A673 (cell line): ENCODE measurements around the gene IL19. TPM values are rescaled to one million over a fixed set of nuclear protein-coding genes. Genes with fewer than 3 reads are reported as not detected.

Source experiments
- BruUV-seq: library from RNA; stranded (reverse); fragments of 400-500 nt; replicated peaks from 2 replicates; lab custom pipeline; 2021; lab: Mats Ljungman, UMichigan
- CTCF ChIA-PET: fragments of 300-600 bp; sonication (Branson Sonifier 250); formaldehyde crosslinking; loops from one replicate; lab custom pipeline; 2022; ENCODE audit warnings: antibody characterized with exemption; lab: Charles Lee
- POLR2A ChIA-PET: fragments of 300-600 bp; sonication (Branson Sonifier 250); formaldehyde crosslinking; loops from one replicate; lab custom pipeline; 2022; ENCODE audit warnings: antibody characterized with exemption; ENCODE audit not compliant: low non-redundant PET; lab: Charles Lee
- DNase-seq: peaks from one replicate; pipeline ENCODE4 v3.0.0-alpha.2; 2015; ENCODE audit warnings: low spot score
- H3K27ac ChIP-seq: fragments of 200-600 bp; sonication (generic); 2 replicates; pipeline ENCODE4 v1.5.1; 2016; ENCODE audit warnings: mixed run types, low read depth, mild to moderate bottlenecking, mixed read lengths, antibody characterized with exemption, low read length; ENCODE audit not compliant: poor library complexity, severe bottlenecking
- H3K27me3 ChIP-seq: fragments of 200-600 bp; sonication (generic); replicated peaks from 2 replicates; pipeline ENCODE4 v1.6.1; 2017; ENCODE audit warnings: mixed run types, low read depth, mild to moderate bottlenecking, mixed read lengths, antibody characterized with exemption, low read length; ENCODE audit not compliant: insufficient read depth, poor library complexity
- H3K36me3 ChIP-seq: fragments of 200-600 bp; sonication (generic); 2 replicates; pipeline ENCODE4 v1.6.1; 2016; ENCODE audit warnings: mixed run types, mild to moderate bottlenecking, mixed read lengths, antibody characterized with exemption, low read length; ENCODE audit not compliant: insufficient read depth, poor library complexity, severe bottlenecking
- H3K4me1 ChIP-seq: fragments of 200-600 bp; sonication (generic); 2 replicates; pipeline ENCODE4 v1.6.1; 2017; ENCODE audit warnings: mixed run types, mild to moderate bottlenecking, mixed read lengths, antibody characterized with exemption, low read length; ENCODE audit not compliant: insufficient read depth, poor library complexity, severe bottlenecking
- H3K4me3 ChIP-seq: fragments of 200-600 bp; sonication (generic); 2 replicates; pipeline ENCODE4 v1.5.1; 2016; ENCODE audit warnings: low read depth, mixed run types, mild to moderate bottlenecking, mixed read lengths, low read length; ENCODE audit not compliant: poor library complexity, severe bottlenecking
- H3K9me3 ChIP-seq: fragments of 200-600 bp; sonication (generic); 2 replicates; pipeline ENCODE4 v1.6.1; 2016; ENCODE audit warnings: mixed run types, low read depth, mild to moderate bottlenecking, mixed read lengths, antibody characterized with exemption, low read length; ENCODE audit not compliant: poor library complexity, severe bottlenecking
- EZH2 ChIP-seq: fragments of 200-600 bp; sonication (generic); IDR thresholded peaks from 2 replicates; pipeline ENCODE4 v1.6.1; 2017; ENCODE audit warnings: borderline replicate concordance, low read depth, mild to moderate bottlenecking, mixed read lengths, antibody characterized with exemption, low read length; ENCODE audit not compliant: poor library complexity, severe bottlenecking
- intact Hi-C: fragments of 100-400 bp; cut with micrococcal nuclease; formaldehyde crosslinking; loops from one replicate; pipeline ENCODE4 v1.10.0; 2022; ENCODE audit not compliant: unreplicated experiment
- total RNA-seq: library from RNA; stranded (reverse); gene quantifications from 2 replicates; pipeline ENCODE4 v1.2.3, GENCODE V29; 2021
- TF ChIP-seq, protein P1 (sequence below): fragments of 300-800, 200-600 bp; sonication (generic); conservative IDR thresholded peaks from 2 replicates; pipeline ENCODE4 v1.5.1; 2017; ENCODE audit warnings: low read depth, mild to moderate bottlenecking, antibody characterized with exemption, low read length, moderate library complexity, mixed read lengths

Gene IL19
- total RNA-seq, 1 experiment from 2014 or later = not detected

DNA sequence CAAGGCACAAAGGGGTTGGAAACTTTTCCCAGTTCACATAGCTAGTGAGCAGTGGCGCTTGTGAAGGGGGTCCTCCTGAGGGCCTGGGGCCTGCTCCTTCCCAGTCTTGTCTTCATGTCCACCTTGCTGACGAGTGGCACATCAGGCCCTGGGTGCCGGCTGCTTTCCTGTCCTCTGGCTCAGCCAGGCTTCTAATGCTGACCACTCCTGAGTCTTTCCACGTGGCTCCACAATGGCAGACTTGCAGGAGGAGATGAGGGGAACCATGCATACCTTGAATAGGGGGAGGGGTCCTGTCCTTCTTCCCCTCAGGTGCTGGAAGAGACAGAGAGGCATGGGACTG, 47.1 kb upstream of the IL19 start:
- BruUV-seq = no TSS peak
- ChIA-PET POLR2A (no interaction called here), CTCF (interaction anchor here (0.6 kb wide), 1 partner anchor 57 kb away, joined by 16 read pairs; no protein-coding TSS in a partner anchor)
- no peak for DNase-seq
- TF ChIP-seq, protein P1, sequence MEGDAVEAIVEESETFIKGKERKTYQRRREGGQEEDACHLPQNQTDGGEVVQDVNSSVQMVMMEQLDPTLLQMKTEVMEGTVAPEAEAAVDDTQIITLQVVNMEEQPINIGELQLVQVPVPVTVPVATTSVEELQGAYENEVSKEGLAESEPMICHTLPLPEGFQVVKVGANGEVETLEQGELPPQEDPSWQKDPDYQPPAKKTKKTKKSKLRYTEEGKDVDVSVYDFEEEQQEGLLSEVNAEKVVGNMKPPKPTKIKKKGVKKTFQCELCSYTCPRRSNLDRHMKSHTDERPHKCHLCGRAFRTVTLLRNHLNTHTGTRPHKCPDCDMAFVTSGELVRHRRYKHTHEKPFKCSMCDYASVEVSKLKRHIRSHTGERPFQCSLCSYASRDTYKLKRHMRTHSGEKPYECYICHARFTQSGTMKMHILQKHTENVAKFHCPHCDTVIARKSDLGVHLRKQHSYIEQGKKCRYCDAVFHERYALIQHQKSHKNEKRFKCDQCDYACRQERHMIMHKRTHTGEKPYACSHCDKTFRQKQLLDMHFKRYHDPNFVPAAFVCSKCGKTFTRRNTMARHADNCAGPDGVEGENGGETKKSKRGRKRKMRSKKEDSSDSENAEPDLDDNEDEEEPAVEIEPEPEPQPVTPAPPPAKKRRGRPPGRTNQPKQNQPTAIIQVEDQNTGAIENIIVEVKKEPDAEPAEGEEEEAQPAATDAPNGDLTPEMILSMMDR = no peak
- no peak for TF ChIP-seq EZH2
- no peaks in the 10 kb centered on the region for H3K4me1 ChIP-seq
- no peak overlapping the region for H3K4me3 ChIP-seq
- H3K27me3 ChIP-seq = no peaks in the 10 kb centered on the region
- no peaks in the 10 kb centered on the region for H3K9me3 ChIP-seq
- no peak overlapping the region for H3K27ac ChIP-seq
- intact Hi-C loops = no loop called here
- H3K36me3 ChIP-seq = no peaks in the 10 kb centered on the region

DNA sequence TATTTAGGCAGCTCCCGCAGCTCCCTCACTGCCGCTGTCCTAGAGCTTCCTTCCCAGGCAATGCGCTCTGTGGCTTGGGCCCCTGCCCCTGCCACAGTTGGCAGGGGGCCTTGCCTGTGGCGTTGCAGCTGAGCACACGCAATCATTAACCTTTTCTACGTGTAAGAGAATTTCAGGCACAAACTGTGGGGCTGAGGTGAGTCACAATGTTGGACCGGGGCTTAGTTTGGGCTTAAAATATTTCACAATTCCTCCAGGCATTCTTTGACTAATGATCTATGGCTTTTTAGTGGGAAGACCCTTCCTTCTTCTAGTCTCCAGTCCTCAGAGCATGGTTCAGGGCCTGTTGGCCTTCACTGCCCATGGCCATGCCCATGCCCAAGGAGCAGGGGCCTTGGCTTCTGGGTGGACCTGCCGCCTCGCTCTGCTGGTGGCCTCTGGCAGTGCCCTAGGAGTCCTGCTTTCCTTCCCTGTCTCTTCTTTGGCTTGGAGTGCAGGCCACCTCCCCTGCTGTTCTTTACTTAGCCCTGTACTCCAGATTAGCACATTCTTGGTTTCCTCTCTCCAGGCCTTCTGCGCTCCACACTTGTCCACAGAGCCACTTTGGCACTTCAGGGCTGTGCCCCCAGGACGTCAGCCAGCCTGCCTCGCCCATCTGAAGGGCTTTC, 46.6 kb upstream of the IL19 start:
- ChIA-PET POLR2A (no interaction called here), CTCF (no interaction called here)
- no peaks in the 10 kb centered on the region for H3K4me1 ChIP-seq
- intact Hi-C loops = no loop called here
- DNase-seq = no peak
- no peak overlapping the region for H3K27ac ChIP-seq
- TF ChIP-seq, protein P1 = no peak
- TF ChIP-seq EZH2 = no peak
- no TSS peak for BruUV-seq
- no peaks in the 10 kb centered on the region for H3K9me3 ChIP-seq
- no peaks in the 10 kb centered on the region for H3K27me3 ChIP-seq
- no peak overlapping the region for H3K4me3 ChIP-seq
- no peaks in the 10 kb centered on the region for H3K36me3 ChIP-seq

DNA sequence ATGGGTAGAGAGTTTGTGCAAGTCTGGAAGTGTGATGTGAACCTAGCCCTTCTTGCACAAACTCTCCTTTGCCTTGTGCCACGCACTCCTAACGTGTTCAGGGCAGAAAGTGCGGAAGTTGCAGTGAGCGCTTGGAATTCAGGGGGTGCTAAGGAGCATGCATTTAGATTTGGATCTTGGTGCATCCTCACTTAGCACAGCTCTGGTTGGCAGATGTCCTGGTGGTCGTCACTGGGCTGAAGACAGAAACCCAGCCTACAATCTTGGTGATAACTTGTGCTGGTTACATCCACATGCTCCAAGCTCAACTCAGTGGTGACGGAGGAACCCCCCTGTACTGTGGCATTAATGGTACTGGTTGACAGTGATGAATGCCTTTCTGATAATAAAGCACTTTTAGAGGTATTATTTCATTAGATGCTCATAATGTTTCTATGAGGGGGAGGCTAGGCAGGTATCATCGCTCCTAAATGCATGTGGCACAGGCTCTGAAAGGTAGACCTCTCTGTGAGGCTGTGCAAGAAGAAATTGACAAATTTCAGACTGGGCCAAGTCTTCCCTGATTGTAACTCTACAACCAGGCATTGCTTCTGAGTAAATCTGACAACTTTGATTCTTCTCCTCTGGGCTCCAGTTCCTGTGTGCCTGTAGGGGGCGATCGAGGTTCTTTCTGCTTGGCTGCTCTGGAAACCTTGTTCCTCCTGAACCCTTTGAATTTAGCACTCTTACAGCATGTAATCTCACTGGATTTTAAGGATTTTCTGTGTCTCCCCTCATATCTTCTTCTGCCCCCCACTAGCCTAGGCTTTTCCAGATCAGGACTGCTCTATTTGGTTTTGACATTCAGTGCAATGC, 45.2 kb upstream of the IL19 start:
- Histone ChIP-seq H3K4me3 (no peak overlapping the region), H3K36me3 (peaks cover 3% of the 10 kb centered on the region), H3K4me1 (no peaks in the 10 kb centered on the region), H3K9me3 (no peaks in the 10 kb centered on the region), H3K27ac (no peak overlapping the region), H3K27me3 (no peaks in the 10 kb centered on the region)
- no TSS peak for BruUV-seq
- peak; percentile 65 for DNase-seq
- ChIA-PET POLR2A (interaction anchor here (0.5 kb wide), 1 partner anchor 183 kb away, joined by 5 read pairs; no protein-coding TSS in a partner anchor), CTCF (interaction anchor here (0.7 to 1.9 kb wide), 2 partner anchors 170 to 187 kb away, joined by 3 to 6 read pairs; no protein-coding TSS in a partner anchor)
- intact Hi-C loops = loop anchor here (5.0 kb wide), 2 partner anchors 187 to 352 kb away; no protein-coding TSS in a partner anchor
- TF ChIP-seq, protein P1 = peak; percentile 79
- no peak for TF ChIP-seq EZH2
